ENCODE measurements around the gene HDAC1. TPM values are rescaled to one million over a fixed set of nuclear protein-coding genes. Genes with fewer than 3 reads are reported as not detected.
"Not testable (repeated sequence)": the region's sequence is repeated elsewhere in the genome, so short reads cannot be mapped to it uniquely, and the experiment has no call there.

The HDAC1 gene
- polyA plus RNA-seq, 1 donor, result 153 TPM

DNA sequence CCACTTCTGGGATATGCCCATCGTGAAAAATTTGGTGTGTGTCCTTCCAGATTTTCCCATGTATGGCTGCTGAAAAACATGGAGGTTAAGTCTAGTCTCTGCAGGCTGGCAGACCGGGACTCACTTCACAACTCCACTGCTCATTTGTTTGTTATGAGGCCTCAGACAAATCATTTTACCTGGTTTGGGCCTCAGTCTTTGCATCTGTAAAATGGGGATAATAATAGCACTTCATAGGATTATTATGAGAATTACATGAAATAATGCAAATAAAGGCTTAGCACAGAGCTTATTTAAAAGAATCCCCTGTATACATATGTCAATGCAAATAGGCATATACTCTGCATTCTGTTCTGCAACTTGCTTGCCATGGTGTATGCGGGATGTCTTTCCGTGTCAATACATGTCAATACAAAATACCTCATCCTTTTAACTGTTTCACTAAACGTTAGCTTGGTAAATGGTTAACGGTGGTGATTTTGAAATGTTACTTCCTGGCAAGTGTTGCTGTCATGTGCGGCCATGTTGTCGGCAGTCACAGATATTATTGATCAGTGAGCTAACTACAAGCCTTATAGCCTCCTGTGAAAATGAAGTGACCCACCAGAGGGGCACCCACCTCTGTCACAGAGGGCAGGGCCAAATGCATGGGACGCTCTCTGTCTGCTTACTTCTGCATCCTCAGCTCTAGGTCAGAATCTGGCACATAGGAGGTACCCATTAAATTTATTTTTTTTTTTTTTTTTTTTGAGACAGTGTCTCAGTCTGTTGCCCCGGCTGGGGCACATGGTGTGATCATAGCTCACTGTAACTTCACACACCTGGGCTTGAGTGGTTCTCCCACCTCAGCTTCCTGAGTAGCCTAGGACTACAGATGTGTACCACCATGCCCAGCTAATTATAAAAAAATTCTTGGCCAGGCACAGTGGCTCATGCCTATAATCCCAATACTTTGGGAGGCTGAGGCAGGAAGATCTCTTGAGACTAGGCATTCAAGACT is 36.5 kb upstream of the HDAC1 start:
- H3K27me3 ChIP-seq (ENCODE audit: control insufficient read depth, insufficient read depth, low read length), result no peaks in the 10 kb centered on the region
- peaks cover 8% of the 10 kb centered on the region for H3K4me1 ChIP-seq (ENCODE audit: control insufficient read depth, insufficient read depth, low read length)
- H3K4me3 ChIP-seq (ENCODE audit: low read length), result no peak overlapping the region
- no peaks in the 10 kb centered on the region for H3K36me3 ChIP-seq (ENCODE audit: control insufficient read depth, insufficient read depth, low read length)
- no peak overlapping the region for H3K27ac ChIP-seq (ENCODE audit: low read length)
- DNase-seq, result peak in 1 of 2 donors; percentile 0
- no peaks in the 10 kb centered on the region for H3K9me3 ChIP-seq (ENCODE audit: control insufficient read depth, low read depth, low read length)
- no CpG with 5 or more reads among the region's 10 CpGs for WGBS (ENCODE audit: insufficient coverage, low lambda C conversion rate)

DNA sequence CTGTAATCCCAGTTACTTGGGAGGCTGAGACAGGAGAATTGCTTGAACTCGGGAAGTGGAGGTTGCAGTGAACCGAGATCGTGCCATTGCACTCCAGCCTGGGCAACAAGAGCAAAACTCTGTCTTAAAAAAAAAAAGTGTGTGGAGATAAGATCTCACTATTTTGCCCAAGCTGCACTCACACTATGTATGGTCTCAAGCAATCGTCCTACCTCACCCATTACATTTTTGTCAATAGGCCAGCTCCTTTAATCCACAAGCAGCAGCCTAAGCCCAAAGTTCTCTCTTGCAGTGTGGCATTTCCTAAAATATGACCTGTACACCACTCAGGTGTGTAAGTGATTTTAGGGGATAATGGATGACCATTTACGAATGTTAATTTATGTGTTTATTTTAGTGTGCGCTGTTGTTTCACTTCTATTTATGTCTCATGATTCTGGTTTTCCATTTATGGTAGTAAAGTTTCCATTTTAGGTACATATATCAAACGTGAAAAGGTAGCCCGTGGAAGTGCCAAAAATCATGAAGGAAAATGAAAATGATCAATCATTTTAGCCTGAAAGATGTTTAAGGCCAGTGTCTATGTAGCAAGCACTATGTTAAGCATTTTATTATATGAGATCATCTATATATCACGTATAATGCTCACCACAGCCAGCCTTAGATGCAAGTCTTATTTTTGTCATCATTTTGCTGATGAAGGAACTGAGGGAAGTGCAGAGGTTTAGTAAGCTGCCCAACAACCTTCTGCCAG is 35.2 kb upstream of the HDAC1 start:
- H3K36me3 ChIP-seq (ENCODE audit: control insufficient read depth, insufficient read depth, low read length), result no peaks in the 10 kb centered on the region
- no peaks in the 10 kb centered on the region for H3K4me1 ChIP-seq (ENCODE audit: control insufficient read depth, insufficient read depth, low read length)
- no peak overlapping the region for H3K27ac ChIP-seq (ENCODE audit: low read length)
- H3K27me3 ChIP-seq (ENCODE audit: control insufficient read depth, insufficient read depth, low read length), result no peaks in the 10 kb centered on the region
- 88% methylated on average over 5 of the region's 9 CpGs for WGBS (ENCODE audit: insufficient coverage, low lambda C conversion rate)
- DNase-seq, result no peak
- no peak overlapping the region for H3K4me3 ChIP-seq (ENCODE audit: low read length)
- H3K9me3 ChIP-seq (ENCODE audit: control insufficient read depth, low read depth, low read length), result no peaks in the 10 kb centered on the region

DNA sequence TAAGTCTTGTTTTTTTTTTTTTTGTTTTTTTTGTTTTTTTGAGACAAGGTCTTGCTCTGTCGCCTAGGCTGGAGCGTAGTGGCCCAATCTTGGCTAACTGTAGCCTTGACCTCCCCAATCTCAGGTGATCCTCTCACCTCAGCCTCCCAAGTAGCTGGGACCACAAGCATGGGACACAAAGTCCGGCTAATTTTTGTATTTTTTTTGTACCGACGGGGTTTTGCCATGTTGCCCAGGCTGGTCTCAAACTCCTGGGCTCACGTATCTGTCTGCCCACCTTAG is 34.7 kb upstream of the HDAC1 start:
- DNase-seq, result no peak
- H3K9me3 ChIP-seq (ENCODE audit: control insufficient read depth, low read depth, low read length), result no peaks in the 10 kb centered on the region
- H3K4me3 ChIP-seq (ENCODE audit: low read length), result no peak overlapping the region
- H3K4me1 ChIP-seq (ENCODE audit: control insufficient read depth, insufficient read depth, low read length), result no peaks in the 10 kb centered on the region
- H3K27me3 ChIP-seq (ENCODE audit: control insufficient read depth, insufficient read depth, low read length), result no peaks in the 10 kb centered on the region
- no peaks in the 10 kb centered on the region for H3K36me3 ChIP-seq (ENCODE audit: control insufficient read depth, insufficient read depth, low read length)
- no CpG with 5 or more reads among the region's 6 CpGs for WGBS (ENCODE audit: insufficient coverage, low lambda C conversion rate)
- no peak overlapping the region for H3K27ac ChIP-seq (ENCODE audit: low read length)

DNA sequence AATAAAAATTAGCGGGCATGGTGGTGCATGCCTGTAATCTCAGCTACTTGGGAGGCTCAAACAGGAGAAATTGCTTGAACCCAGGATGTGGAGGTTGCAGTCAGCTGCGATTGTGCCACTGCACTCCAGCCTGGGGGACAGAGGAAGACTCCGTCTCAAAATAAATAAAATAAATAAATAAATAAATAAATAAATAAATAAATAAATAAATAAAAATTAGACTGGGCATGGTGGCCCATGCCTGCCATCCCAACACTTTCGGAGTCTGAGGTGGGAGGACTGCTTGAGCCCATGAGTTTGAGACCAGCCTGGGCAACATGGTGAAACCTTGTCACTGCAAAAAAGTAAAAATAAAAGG is 28.7 kb upstream of the HDAC1 start:
- H3K36me3 ChIP-seq (ENCODE audit: control insufficient read depth, insufficient read depth, low read length); H3K27me3 ChIP-seq (ENCODE audit: control insufficient read depth, insufficient read depth, low read length); DNase-seq; H3K27ac ChIP-seq (ENCODE audit: low read length); H3K4me1 ChIP-seq (ENCODE audit: control insufficient read depth, insufficient read depth, low read length); H3K9me3 ChIP-seq (ENCODE audit: control insufficient read depth, low read depth, low read length); H3K4me3 ChIP-seq (ENCODE audit: low read length): not testable (repeated sequence)
- 100% methylated on average over 2 of the region's 4 CpGs for WGBS (ENCODE audit: insufficient coverage, low lambda C conversion rate)

DNA sequence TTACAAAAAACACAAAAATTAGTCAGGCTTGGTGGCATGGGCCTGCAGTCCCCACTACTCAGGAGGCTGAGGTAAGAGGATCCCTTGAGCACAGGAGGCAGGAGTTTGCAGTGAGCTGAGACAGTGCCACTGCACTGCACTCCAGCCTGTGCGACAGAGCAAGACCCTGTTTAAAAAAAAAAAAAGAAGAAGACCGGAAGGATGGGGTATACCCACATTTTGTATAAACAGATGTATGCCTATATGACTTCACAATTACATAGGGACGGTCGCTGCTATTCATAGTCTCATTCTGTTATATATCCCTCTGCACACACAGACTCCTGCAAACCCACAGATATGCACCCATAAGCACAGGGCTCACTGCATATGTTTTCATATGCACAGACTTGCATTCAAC is 28.1 kb upstream of the HDAC1 start:
- H3K27ac ChIP-seq (ENCODE audit: low read length), result no peak overlapping the region
- WGBS (ENCODE audit: insufficient coverage, low lambda C conversion rate), result no CpG with 5 or more reads among the region's 4 CpGs
- H3K36me3 ChIP-seq (ENCODE audit: control insufficient read depth, insufficient read depth, low read length), result no peaks in the 10 kb centered on the region
- no peaks in the 10 kb centered on the region for H3K4me1 ChIP-seq (ENCODE audit: control insufficient read depth, insufficient read depth, low read length)
- no peak overlapping the region for H3K4me3 ChIP-seq (ENCODE audit: low read length)
- H3K9me3 ChIP-seq (ENCODE audit: control insufficient read depth, low read depth, low read length), result no peaks in the 10 kb centered on the region
- H3K27me3 ChIP-seq (ENCODE audit: control insufficient read depth, insufficient read depth, low read length), result no peaks in the 10 kb centered on the region
- no peak for DNase-seq

DNA sequence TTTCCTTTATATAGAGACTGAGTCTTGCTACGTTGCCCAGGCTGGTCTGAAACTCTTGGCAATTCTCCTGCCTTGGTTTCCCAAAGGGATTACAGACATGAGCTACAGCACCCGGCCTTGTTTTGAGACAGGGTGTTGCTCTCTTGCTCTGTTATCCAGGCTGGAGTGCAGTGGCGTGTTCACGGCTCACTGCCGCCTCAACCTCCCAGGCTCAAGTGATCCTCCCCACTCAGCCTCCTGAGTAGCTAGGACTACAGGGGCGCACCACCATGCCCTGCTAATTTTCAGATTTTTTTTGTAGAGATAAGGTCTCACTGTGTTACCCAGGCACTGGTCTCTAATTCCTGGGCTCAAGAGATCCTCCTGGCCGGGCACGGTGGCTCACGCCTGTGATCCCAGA is 26.0 kb upstream of the HDAC1 start:
- H3K27me3 ChIP-seq (ENCODE audit: control insufficient read depth, insufficient read depth, low read length), result no peaks in the 10 kb centered on the region
- no peak for DNase-seq
- H3K9me3 ChIP-seq (ENCODE audit: control insufficient read depth, low read depth, low read length), result no peaks in the 10 kb centered on the region
- H3K27ac ChIP-seq (ENCODE audit: low read length), result no peak overlapping the region
- no peak overlapping the region for H3K4me3 ChIP-seq (ENCODE audit: low read length)
- WGBS (ENCODE audit: insufficient coverage, low lambda C conversion rate), result no CpG with 5 or more reads among the region's 9 CpGs
- no peaks in the 10 kb centered on the region for H3K36me3 ChIP-seq (ENCODE audit: control insufficient read depth, insufficient read depth, low read length)
- H3K4me1 ChIP-seq (ENCODE audit: control insufficient read depth, insufficient read depth, low read length), result no peaks in the 10 kb centered on the region

DNA sequence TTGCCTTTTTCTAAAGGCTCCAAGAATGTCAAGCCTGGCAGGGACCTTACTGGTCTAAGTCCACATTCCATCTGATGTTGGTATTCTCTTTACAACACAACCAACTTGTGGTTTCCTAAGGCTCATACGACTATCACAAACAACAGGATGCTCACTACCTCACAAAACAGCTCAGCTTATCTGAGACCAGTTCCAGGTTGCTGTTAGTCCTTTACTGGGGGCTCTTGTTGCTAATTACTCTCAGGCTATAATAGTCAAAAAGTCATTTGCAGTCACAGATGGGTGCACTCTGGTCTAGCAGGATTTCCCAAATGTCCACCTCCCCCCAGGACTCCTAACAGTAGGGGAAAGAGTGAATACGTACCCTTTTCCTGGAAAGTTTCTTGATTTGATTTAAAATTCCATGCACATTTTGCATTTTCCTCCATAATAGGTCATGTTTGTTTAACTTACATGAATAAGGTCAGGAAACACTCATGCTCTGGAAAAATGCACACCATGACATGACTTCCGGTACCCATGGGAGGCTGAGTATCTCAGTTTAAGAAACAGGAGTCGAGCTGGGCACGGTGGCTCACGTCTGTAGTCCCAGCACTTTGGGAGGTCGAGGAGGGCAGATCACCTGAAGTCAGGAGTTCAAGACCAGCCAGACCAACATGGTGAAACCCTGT is 24.8 kb upstream of the HDAC1 start:
- H3K27ac ChIP-seq (ENCODE audit: low read length), result no peak overlapping the region
- DNase-seq, result peak in 1 of 2 donors; percentile 39
- H3K27me3 ChIP-seq (ENCODE audit: control insufficient read depth, insufficient read depth, low read length), result no peaks in the 10 kb centered on the region
- H3K9me3 ChIP-seq (ENCODE audit: control insufficient read depth, low read depth, low read length), result no peaks in the 10 kb centered on the region
- H3K4me3 ChIP-seq (ENCODE audit: low read length), result no peak overlapping the region
- no CpG with 5 or more reads among the region's 7 CpGs for WGBS (ENCODE audit: insufficient coverage, low lambda C conversion rate)
- no peaks in the 10 kb centered on the region for H3K4me1 ChIP-seq (ENCODE audit: control insufficient read depth, insufficient read depth, low read length)
- H3K36me3 ChIP-seq (ENCODE audit: control insufficient read depth, insufficient read depth, low read length), result no peaks in the 10 kb centered on the region

DNA sequence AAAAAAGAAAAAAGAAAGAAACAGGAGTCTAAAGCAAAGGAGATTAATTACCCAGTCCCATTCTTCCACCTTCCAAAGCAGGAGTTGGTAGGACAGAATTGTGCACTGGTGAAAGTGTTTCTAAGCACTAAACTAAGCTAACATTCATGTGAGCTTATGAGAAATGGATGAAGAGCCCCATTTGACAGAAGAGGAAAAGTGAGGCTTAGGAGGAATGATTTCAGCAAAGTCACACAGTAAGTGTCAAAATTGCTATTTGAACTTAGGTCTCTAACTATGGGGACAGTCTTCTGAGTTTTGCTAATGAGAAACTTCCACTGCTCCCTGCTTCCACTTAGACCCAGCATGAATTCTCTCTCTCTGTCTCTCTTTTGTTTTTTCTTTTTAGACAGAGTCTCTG is 22.1 kb upstream of the HDAC1 start:
- no peak overlapping the region for H3K27ac ChIP-seq (ENCODE audit: low read length)
- H3K27me3 ChIP-seq (ENCODE audit: control insufficient read depth, insufficient read depth, low read length), result peaks cover 13% of the 10 kb centered on the region
- H3K4me1 ChIP-seq (ENCODE audit: control insufficient read depth, insufficient read depth, low read length), result no peaks in the 10 kb centered on the region
- H3K9me3 ChIP-seq (ENCODE audit: control insufficient read depth, low read depth, low read length), result no peaks in the 10 kb centered on the region
- DNase-seq, result no peak
- no peak overlapping the region for H3K4me3 ChIP-seq (ENCODE audit: low read length)
- H3K36me3 ChIP-seq (ENCODE audit: control insufficient read depth, insufficient read depth, low read length), result no peaks in the 10 kb centered on the region

DNA sequence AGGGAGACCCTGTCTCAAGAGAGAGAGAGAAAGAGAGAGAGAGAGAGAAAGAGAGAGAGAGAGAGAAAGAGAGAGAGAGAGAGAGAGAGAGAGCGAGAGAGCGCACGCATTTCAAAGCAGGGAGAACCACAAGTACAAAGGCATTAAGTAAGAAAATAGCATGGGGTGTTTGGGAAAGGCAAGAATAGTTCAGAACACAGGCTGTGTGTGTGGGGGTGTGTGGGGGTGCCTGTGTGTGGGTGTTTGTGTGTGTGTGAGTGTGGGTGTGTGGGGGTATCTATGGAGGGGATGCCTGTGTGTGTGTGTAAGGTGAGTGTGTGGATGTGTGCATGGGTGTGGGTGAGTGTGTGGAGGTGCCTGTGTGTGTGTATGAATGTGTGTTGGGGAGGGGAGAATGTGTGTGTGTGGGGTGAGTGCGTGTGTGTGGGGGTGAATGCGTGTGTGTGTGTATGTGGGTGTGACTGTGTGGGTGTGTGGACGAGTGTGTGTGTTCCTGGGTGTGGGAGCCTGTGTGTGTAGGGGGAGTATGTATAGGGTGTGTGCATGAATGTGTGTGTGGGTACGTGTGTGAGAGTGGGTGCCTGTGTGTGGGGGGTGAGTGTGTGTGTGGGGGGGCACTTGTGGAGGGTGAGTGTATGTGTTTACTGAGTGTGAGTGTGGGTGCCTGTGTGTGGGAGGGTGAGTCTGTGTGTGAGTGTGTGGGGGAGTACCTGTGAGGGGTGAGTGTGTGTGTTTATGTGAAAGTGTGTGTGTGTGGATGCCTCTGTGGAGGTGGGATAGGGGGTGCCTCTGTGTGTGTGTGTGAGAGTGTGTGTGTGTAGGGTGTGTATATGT is 19.1 kb upstream of the HDAC1 start:
- Histone ChIP-seq H3K27ac (ENCODE audit: low read length) (no peak overlapping the region), H3K9me3 (ENCODE audit: control insufficient read depth, low read depth, low read length) (peaks cover 2% of the 10 kb centered on the region), H3K27me3 (ENCODE audit: control insufficient read depth, insufficient read depth, low read length) (peaks cover 38% of the 10 kb centered on the region), H3K4me1 (ENCODE audit: control insufficient read depth, insufficient read depth, low read length) (no peaks in the 10 kb centered on the region), H3K36me3 (ENCODE audit: control insufficient read depth, insufficient read depth, low read length) (no peaks in the 10 kb centered on the region), H3K4me3 (ENCODE audit: low read length) (no peak overlapping the region)
- WGBS (ENCODE audit: insufficient coverage, low lambda C conversion rate), result no CpG with 5 or more reads among the region's 7 CpGs
- DNase-seq, result no peak

Measured in large intestine (tissue), 3 donors.